ENCODE data around the gene MRPL22.
"Not testable (repeated sequence)": the region's sequence is repeated elsewhere in the genome, so short reads cannot be mapped to it uniquely, and the experiment has no call there.

MRPL22 gene

DNA sequence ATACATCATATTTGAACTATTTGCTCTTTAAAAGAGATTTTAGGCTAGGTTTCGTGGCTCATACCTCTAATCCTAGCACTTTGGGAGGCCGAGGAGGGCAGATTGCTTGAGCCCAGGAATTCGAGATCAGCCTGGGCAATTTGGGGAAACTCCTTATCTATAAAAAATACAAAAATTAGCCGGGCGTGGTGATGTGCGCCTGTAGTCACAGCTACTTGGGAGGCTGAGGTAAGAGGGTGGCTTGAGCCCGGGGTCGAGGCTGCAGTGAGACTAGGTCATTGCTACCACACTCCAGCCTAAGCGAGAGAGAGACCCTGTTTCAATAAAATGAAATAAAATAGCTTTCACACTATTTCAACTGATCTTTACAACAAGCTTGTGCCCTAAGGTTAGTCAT, 500 bp upstream of the MRPL22 start:
- DNase-seq (ENCODE audit: low read depth, low spot score), result no peak

DNA sequence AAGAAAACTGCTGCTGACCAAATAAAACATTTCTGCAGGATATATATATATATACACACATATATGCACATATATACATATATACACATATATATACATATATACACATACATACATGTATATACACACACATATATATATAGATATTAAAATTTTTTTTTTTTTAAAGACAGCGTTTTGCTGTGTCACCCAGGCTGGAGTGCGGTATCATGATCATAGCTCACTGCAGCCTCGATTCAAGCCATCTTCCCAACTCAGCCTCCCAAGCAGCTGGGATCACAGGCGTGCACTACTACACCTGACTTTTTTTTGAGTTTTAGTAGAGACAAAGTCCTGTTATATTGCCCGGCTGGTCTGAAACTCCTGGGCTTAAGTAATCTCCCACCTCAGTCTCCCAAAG, 2.7 kb downstream of the MRPL22 start:
- no peak for DNase-seq (ENCODE audit: low read depth, low spot score)

DNA sequence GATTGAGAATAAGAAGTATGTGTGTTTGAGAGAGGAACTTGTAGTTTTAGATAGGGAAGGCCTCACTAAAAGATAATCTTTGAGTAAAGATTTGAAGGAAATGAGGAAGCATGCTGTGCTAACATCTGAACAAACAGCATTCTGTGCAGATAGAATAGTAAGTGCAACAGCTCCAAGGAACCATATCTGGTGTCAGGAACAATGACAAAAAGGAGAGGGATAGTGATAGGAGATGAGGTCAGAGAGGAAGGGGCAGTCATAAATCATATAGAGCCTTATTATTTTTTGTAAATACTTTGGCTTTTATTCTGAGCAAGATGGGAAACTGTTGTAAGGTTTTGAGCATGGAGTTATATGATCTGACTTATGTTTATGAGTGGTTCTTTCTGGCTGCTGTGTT, 3.8 kb downstream of the MRPL22 start:
- DNase-seq (ENCODE audit: low read depth, low spot score), result no peak

DNA sequence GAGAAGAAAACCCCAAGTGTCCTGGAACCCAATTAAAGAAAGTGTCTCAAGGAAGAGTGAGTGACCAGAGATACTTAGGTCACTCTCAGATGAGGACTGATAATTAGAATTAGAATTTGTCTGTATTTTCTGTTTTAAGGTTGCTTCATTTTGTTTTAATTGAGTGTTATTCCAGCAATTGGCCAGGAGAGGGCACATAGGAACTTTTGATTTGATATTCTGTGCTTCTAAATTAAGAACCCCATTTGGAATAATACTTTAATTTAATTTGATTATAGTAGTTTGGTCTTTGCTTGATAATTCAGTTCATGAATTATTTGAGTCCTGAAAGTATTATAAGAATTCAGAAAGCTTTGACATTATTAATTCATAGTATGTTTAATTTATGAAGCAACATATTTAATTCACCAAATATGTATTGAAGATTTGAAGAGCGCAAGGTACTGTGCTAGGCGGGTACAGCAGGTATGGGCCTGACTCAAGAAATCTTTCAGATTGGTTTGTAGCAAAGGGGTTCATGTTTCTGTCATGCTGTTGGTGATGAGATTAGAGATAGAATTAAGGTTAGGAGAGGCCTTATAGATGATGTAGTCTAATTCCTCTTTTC, 4.9 kb downstream of the MRPL22 start:
- no peak for DNase-seq (ENCODE audit: low read depth, low spot score)

DNA sequence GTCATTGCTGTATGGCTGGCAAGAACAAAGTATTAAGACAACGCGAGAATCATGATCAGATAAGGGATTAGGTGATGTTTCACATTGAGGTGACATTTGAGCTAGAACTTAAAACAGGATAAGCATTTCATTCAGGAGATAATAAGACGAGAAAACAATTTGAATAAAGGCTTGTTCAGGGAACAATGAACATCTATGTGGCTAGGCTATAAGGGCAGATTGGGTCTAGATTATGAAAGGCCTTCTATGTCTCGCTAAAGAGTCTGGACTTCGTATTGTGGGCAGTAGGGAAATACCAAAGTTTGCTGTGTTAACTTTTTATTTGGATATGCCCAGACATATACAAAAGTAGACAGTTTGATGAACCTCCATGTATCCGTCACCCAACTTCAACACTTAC, 6.9 kb downstream of the MRPL22 start:
- DNase-seq (ENCODE audit: low read depth, low spot score), result no peak

DNA sequence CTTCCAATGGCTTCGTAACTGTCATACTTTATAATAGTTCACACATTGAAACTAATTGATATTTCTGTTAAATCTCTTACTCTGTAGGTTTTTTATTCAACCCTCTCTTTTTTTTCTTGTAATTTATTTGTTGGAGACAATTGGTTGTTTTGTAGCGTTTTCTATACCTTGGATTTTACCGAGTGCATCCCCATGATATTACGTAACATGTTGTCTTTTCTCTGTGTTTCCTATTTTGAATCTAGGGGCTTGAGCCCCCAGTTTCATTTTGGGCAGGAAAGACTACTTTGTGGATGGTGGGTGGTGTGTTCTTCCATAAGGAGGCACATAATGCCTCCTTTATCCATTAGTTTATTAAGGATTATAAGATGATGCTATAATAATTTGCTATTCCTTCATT, 7.4 kb downstream of the MRPL22 start:
- DNase-seq (ENCODE audit: low read depth, low spot score), result no peak

DNA sequence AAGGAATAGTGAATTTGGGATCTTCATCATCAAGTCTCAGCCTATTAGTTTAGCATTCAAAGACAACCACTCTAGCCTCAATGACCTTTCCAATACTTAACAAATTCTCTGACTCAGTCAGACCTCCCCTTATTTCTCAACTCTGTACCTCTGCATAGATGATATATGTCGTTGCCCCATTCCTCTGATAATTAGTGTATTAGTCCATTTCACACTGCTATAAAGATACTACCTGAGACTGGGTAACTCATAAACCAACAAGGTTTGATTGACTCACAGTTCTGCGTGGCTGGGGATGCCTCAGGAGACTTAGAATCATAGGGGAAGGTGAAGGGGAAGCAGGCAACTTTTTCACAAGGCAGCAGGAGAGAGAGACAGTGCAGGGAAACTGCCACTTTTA, 8.9 kb downstream of the MRPL22 start:
- DNase-seq (ENCODE audit: low read depth, low spot score), result no peak

DNA sequence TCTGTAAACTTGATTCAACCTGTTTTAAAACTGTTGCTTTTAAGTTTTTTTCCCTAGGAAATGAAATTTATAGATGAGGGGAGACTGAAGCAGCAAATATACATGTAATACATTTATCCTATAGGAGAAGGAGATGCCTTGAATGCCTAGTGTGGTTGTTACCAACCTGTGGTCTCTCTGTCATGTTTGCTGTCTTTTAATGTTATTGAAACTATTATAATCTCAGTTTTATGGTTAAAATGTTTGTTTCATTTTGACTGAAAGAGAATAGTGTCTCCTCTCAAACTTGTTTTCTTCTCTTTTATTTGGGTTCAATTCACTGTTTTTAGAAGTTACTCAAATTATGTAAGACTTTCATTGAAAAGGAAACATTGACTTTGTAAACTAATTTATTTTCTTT, 15.8 kb downstream of the MRPL22 start:
- no peak for DNase-seq (ENCODE audit: low read depth, low spot score)

DNA sequence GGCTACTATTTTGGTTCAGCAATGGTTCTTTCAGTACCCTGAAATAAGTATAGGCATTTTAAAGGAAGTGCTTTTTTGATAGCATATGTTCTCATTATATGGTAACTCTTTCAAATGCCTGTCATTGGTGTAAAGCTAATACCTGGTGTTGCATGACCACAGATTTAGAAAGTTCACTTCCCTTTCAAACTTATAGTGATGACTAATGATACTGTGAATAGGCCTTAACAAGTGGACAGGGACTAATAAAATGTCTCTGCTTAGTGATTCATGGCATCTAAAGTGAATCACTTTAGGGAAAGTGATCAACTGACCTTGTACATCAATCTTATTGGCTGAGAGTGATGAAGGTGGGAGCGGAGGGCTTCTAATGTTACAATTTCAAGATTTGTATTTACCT, 21.6 kb downstream of the MRPL22 start:
- DNase-seq (ENCODE audit: low read depth, low spot score), result no peak

DNA sequence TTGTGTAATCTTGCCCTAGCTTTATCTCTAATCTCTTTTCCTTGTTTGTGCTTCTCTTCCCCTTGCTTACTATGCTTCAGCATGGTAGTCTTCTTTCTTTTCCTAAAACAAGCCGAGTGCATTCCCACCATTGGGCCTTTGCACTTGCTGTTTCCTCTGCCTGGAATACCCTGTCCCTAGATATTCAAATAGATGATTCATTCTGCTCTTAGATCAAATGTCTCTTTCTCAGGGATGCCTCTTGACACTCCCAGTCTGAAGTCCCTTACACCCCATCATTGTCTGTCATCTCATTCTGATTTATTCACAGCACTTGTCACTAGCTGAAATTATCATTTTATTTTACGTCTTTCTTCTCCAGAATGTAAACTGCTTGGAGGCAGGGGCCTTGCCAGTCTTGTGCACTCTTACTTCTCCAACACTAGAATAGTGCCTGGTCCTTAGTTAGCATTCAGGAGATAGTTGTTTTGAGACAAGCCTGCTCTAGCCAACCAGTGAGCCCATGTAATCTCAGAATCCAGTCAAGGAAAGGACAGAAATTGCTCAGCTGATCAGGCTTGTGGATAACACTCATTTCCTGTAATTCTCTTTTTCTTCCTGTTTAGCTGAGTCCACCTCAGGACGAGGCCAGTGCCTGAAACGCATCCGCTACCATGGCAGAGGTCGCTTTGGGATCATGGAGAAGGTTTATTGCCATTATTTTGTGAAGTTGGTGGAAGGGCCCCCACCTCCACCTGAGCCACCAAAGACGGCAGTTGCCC, 25.4 kb downstream of the MRPL22 start:
- DNase-seq (ENCODE audit: low read depth, low spot score), result no peak

DNA sequence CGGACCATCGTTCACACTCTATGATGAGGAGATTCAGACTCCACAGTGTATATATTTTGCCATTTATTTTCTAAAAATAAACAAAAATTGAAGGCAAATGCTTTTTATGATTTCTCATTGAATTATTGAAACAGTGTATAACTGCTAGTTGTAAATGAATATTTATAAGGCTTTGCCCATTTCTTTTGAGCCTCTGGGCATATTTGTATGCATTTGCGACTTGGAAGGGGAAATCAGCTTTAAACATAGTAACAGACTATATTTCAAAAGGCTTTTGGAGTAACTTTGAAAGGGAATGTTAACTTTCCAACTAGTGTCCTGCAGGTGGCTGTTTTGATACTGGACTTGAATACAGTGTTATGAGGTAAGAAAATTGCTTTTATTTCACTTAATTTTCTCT, 26.0 kb downstream of the MRPL22 start:
- DNase-seq (ENCODE audit: low read depth, low spot score), result no peak

DNA sequence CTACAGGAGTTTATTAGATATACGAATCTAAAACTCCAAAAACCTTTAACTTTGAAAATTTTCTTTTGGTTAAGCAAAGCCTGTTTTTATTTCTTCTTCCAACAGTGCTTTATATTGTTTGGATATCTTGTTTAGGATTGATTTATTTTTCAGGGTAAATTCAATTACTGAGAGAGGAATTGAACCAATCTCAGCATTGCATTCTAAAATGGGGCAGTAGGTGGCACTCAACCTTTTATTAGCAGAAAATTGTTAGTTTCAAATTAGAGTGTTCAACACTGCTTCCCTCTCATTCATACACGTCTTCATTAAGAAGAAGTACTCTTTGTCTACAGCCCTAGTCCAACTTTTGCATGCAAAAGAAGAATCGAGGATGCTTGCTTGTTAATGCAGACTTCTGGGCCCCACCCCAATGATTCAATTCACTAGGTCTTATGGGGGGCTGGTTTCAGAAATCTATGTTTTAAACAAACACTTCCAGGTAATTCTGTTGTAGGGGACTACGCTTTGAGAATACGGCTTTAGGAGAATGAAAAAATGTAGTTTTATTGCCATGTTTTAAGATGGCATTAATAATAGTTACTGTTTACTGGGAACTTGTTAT, 26.6 kb downstream of the MRPL22 start:
- DNase-seq (ENCODE audit: low read depth, low spot score), result no peak

DNA sequence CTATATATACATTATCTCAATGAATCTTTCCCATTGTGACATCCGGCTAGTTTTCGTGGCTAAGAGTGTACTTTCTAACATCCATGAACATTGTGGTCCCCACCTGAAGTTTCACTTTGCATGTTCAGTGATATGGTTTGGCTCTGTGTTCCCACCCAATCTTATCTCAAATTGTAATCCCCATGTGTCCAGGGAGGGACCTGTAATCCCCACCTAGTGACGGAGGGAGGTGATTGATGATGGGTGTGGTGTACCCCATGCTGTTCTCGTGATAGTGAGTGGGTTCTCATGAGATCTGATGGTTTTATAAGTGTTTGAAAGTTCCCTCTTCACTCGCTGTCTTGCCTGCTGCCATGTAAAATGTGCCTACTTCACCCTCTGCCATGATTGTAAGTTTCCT, 28.1 kb downstream of the MRPL22 start:
- no peak for DNase-seq (ENCODE audit: low read depth, low spot score)

DNA sequence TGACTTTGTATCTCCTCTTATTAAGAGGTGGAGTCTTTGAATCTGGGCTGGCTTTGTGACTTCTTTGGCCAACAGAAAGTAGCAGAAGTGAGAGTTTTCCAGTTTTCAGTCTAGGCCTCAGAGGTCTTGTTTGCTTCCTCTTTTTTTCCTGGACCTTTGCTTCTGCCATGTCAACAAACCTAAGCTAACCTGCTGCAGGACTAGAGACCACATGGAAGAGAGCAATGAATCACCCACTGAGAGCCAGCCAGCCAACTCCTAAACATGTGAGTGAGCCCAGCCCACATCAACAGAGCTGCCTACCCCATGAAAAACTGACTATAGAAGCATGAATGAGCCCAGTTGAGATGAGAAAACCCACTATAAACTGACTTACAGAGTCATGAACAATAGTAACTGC, 29.9 kb downstream of the MRPL22 start:
- DNase-seq (ENCODE audit: low read depth, low spot score), result no peak

DNA sequence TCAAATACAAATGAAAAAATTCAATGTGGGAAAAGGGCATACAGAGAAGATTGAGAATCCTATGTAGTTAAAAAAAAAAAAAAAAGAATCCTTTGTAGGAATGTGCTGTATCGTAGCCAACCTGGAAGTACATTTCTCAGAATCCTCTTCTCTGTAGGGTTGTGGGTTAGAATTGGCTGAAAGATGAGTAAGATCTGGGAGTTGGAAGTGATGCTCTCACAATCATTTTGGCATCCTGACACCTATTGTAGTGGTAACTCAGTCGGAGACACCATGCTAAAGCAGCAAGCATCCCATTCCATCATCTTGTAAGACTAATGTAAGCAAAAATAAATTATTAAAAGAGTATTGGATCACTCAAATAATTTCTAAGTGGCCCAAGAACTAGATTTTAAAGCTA, 30.6 kb downstream of the MRPL22 start:
- DNase-seq (ENCODE audit: low read depth, low spot score), result no peak

DNA sequence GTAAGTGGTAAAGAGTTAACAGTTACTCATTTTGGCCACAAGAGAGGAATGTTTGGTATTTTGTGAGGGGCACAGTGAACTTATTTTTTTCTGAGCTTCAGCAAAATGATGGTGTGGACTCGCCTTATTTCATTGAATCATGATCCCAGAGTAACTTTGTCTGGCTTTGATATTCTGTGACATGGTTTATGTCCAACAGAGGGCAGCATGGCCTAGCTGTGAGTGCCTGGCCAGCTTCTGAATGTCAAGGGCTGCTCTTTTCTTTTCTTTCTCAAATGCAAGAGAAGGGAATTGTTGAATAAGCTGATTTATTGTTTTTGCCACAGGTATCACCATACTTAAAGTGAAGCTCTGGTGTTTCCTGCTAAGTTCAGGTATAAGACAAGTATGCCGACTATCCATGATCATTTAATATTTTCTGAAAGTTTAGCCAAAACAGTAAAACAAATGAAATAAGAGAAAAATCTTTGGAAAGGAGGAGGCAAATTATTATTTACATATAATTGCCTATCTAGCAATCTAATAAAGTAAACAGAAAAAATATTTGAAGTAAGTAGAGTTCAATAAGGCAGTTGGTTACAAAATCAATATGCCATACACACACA, 31.7 kb downstream of the MRPL22 start:
- DNase-seq (ENCODE audit: low read depth, low spot score), result peak; percentile 36

DNA sequence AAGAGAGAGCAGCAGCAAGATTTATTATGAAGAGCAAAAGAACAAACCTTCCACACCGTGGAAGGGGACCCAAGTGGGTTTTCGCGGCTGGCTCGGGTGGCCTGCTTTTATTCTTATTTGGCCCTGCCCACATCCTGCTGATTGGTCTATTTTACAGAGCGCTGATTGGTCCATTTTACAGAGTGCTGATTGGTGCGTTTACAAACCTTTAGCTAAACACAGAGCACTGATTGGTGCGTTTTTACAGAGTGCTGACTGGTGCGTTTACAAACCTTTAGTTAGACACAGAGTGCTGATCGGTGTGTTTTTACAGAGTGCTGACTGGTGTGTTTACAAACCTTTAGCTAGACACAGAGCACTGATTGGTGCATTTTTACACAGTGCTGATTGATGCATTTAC, 35.2 kb downstream of the MRPL22 start:
- not testable (repeated sequence) for DNase-seq (ENCODE audit: low read depth, low spot score)

DNA sequence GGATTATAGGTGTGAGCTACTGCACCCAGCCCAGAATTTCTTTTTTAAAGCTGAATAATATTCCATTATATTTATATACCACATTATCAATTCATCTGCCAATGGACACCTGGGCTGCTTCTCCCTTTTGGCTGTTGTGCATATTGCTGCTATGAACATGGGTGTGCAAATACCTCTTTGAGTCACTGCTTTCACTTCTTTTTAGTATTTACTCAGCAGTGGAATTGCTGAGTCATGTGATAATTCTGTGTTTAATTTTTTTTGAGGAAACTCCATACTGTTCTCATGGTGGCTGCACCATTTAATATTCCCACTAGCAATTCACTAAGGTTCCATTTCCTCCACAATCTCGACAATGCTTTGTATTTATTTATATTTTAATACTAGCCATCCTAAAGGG, 36.5 kb downstream of the MRPL22 start:
- no peak for DNase-seq (ENCODE audit: low read depth, low spot score)

DNA sequence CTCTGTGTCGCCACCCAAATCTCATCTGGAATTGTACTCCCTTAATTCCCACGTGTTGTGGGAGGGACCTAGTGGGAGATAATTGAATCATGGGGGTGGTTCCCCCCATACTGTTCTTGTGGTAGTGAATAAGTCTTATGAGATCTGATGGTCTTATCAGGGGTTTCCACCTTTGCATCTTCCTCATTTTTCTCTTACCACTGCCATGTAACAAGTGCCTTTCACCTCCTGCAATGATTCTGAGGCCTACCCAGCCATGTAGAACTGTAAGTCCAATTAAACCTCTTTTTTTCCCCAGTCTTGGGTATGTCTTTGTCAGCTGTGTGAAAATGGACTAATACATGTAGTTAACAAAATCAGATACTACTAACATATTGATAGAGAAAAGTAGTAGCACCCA, 37.4 kb downstream of the MRPL22 start:
- DNase-seq (ENCODE audit: low read depth, low spot score), result not testable (repeated sequence)

DNA sequence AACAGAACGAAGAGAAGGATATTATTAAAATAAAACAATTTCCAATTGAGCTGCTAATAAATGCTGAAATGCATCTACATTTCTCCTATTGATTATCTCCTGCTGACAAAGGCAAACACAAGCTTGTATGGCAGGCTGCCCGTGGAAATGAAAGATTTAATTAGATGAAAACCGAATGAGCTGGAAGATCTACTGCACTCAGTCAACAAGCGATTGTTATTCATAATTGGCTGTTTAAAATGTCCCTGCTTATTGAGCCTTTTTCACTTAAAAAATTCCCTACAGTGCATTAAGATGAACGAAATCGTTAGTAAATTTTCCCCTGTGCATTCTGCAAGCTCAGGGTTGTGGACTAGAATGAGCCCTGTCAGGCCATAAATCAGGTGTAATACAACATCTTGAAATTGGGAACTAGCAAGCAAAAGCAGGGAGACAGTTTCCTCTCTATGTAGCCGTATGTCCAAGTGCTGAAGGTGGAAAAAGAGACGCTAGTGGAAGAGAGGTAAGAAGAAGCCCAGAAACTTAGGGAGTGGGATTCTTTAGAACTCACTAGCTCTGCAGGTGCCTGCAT, 44.2 kb downstream of the MRPL22 start:
- DNase-seq (ENCODE audit: low read depth, low spot score), result no peak

DNA sequence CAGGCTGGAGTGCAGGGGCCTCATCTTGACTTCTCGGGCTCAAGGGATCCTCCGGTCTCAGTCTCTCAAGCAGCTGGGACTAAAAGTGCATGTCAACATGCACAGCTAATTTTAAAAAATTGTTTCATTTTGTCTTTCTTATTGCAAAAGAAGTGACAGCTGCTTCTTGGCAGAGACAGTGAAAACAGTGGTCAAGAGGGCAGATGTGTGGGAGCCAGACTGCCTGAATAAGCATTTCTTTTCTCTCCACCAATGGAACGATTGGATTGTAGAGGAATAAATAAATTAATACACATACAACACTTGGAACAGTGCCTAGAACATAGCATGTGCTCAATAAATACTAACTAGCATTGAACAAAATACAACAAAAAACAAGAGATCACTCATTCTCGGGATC, 45.3 kb downstream of the MRPL22 start:
- no peak for DNase-seq (ENCODE audit: low read depth, low spot score)

DNA sequence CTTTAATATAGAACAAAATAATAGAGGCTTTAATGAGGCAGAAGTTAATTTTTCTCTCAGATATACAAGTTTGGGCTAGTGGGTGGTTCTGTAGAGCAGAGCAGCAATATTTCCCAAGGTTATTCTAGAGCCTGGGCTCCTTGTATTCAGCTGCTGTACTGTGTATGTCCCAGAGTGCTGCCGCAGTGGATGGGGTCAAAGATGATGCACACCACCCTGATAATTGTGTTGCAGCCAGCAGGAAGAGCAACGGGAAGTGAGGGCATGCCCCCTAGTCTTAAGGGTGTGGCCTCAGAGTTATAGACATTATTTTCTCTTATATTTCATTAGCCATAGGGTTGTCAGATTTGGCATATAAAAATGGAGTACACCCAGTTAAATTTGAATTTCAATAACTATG, 48.8 kb downstream of the MRPL22 start:
- DNase-seq (ENCODE audit: low read depth, low spot score), result no peak

DNA sequence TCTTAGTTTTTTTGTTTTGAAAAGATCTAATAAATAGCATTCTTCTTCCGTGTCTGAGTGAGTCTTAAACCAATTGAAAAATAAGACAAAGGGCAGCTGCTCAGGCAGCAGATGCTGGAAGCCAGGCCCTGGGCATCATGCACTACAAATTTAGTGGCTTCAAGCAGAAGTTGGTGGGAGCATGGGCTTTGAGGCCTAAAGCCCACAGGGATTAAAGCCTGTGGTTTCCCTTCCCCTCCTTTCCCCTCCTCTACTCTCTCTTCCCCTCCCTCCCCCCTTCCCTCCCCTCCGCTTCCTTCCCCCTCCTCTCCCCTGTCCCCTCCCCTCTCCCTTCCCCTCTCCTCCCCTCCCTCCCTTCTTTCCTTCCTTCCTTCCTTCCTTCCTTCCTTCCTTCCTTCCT, 52.6 kb downstream of the MRPL22 start:
- no peak for DNase-seq (ENCODE audit: low read depth, low spot score)
